ENCODE results near the gene OSBPL5. TPM values are rescaled to one million over a fixed set of nuclear protein-coding genes. Genes with fewer than 3 reads are reported as not detected.

OSBPL5 gene
- total and polyA plus RNA-seq, 9 of the 15 experiments (the other 6 are each of a cell fraction or from before 2014, with no cell fraction given), result 0.06 to 14.8 (median 3.2) TPM

DNA sequence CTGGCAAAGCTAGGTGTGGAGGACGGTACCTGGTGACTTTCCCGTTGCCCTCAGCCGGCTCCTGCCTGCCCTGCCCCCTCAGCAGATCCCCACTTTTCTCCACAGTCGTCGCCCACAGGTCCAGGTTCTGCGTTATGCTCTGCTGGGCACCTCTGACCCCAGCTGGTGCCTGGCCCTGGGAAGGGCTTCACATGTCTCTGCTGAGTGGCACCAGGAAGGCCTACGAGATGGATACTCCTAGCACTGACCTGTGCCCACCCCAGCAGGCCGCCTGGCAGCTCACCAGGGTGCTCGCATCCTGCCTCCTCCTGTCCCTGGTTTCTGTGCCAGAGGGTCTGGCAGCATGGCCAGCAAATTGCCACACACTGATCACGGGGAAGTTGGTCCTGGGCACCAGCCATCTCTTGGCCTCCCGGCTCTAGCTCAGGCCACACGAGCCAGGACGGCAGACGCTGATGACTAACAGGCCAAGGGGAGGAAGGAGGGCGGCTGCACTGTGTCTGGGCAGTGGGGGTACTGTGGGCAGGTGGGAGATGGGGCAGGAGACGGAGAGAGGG is 121.7 kb downstream of the OSBPL5 start:
- Histone ChIP-seq H3K4me1 (replicated peaks in 1 of 2; ENCODE audit: control insufficient read depth in 2 of 2, insufficient read depth in 2 of 2, low read length in 2 of 2) (peaks cover 0 to 9% of the 10 kb centered on the region in 2 experiments; a peak in 2 of 5 replicates), H3K27me3 (ENCODE audit: control insufficient read depth in 2 of 2, insufficient read depth in 2 of 2, low read length in 2 of 2) (no peaks in the 10 kb centered on the region), H3K9me1 (ENCODE audit: control insufficient read depth, insufficient read depth, low read length) (peaks cover 10% of the 10 kb centered on the region), H2AFZ (ENCODE audit: low read depth, low read length) (no peak overlapping the region), H3K79me2 (ENCODE audit: control insufficient read depth, insufficient read depth, low read length) (peaks cover 49% of the 10 kb centered on the region), H3K36me3 (ENCODE audit: control insufficient read depth, insufficient read depth, low read length) (peaks cover 79% of the 10 kb centered on the region), H3K9me3 (replicated peaks; ENCODE audit: control insufficient read depth, insufficient read depth, low read depth, low read length) (no peaks in the 10 kb centered on the region), H3K9ac (ENCODE audit: insufficient read depth in 1 of 2, low read depth in 2 of 2, low read length in 2 of 2) (peak overlapping the region in 1 of 2 experiments; percentile 57; a peak in 2 of 4 replicates), H3K27ac (ENCODE audit: extremely low read depth, low read depth, low read length) (no peak overlapping the region), H3K4me3 (no peak overlapping the region), H4K20me1 (replicated peaks; ENCODE audit: control insufficient read depth, insufficient read depth, low read length) (peaks cover 58% of the 10 kb centered on the region), H3K4me2 (ENCODE audit: insufficient read depth, low read length) (no peak overlapping the region)
- DNase-seq (ENCODE audit: extremely low read depth in 1 of 4, low spot score in 3 of 4) (no peak), FAIRE-seq (no peak), ATAC-seq (no peak)
- BruUV-seq (replicated peaks), result no TSS peak
- ChIA-PET CTCF (ENCODE audit: low intra/inter-chr PET ratio) (interaction anchor here (0.6 kb wide), 1 partner anchor 71 kb away, joined by 3 read pairs; no protein-coding TSS in a partner anchor), POLR2A (interaction anchor here (0.6 to 1.5 kb wide), 5 partner anchors 8 to 147 kb away, joined by 3 to 6 read pairs (median 3); partner anchors contain the start of gene CARS1)
- WGBS (ENCODE audit: insufficient coverage, low coverage, missing lambda C conversion rate), result 92% methylated on average over 14 of the region's 16 CpGs
- in situ Hi-C loops (cut with MboI), result loop anchor here (5.0 kb wide), 1 partner anchor 49 kb away; no protein-coding TSS in a partner anchor
- intact Hi-C loops (cut with micrococcal nuclease), result no loop called here
- TF ChIP-seq RBFOX2 (IDR thresholded peaks at IDR 0.05; ENCODE audit: low read depth, low read length) (peak; percentile 54), MAFK (IDR thresholded peaks at IDR 0.05; ENCODE audit: low read length) (no peak), POLR2G (IDR thresholded peaks at IDR 0.05; ENCODE audit: low read depth, low read length) (peak; percentile 65)
